Colonic mucosa (tissue), 4 donors: ENCODE measurements around the gene FAM83E. TPM values are rescaled to one million over a fixed set of nuclear protein-coding genes. Genes with fewer than 3 reads are reported as not detected.
A peak's percentile ranks its signal among the peaks of the same experiment; 100 is the strongest.
"Not testable (repeated sequence)": the region's sequence is repeated elsewhere in the genome, so short reads cannot be mapped to it uniquely, and the experiment has no call there.

Source experiments
- DNase-seq: peaks from one replicate; pipeline ENCODE4 v3.0.0-alpha.2; 2020
- H3K27ac ChIP-seq: fragments of 200-600 bp; one replicate; pipeline ENCODE4 v1.8.0; 2021
- H3K27me3 ChIP-seq: fragments of 200-600 bp; one replicate; pipeline ENCODE4 v1.8.0; 2021
- H3K36me3 ChIP-seq: fragments of 200-600 bp; one replicate; pipeline ENCODE4 v1.8.0; 2021
- H3K4me1 ChIP-seq: fragments of 200-600 bp; one replicate; pipeline ENCODE4 v1.8.0; 2021; ENCODE audit warnings: mild to moderate bottlenecking
- H3K4me3 ChIP-seq: fragments of 200-600 bp; one replicate; pipeline ENCODE4 v1.8.0; 2021
- H3K9ac ChIP-seq, 2 donors: one replicate each; pipeline ENCODE4 v1.7.0; 2013; ENCODE audit warnings: control low read depth in 2 of 2, low read depth in 2 of 2, low read length in 2 of 2
- H3K9me3 ChIP-seq: fragments of 200-600 bp; one replicate; pipeline ENCODE4 v1.8.0; 2021
- CTCF ChIP-seq: fragments of 200-600 bp; IDR thresholded peaks from one replicate; pipeline ENCODE4 v1.8.0; 2022; ENCODE audit warnings: antibody characterized with exemption, mild to moderate bottlenecking
- intact Hi-C: fragments of 100-400 bp; cut with DNase I; formaldehyde crosslinking; loops from one replicate; pipeline ENCODE4 v1.14.1; 2022
- total RNA-seq, 2 donors: library from RNA; stranded (reverse); fragmentation: NEBNext Ultra II Directional in 1 of 2; extraction: Animal tissue kit (Norgen Biotek cat#: 25700) in 1 of 2; gene quantifications; one replicate each; pipeline ENCODE4 v1.2.1, GENCODE V29; 2021
- donor health status: healthy.
- donor health status: DM: no; HTN: no; CAD: no.
- donor health status: DM: no; HTN: no; CAD: no.

Gene FAM83E
- total RNA-seq, 2 donors from 2014 or later, result 150 to 198 TPM

- Histone ChIP-seq H3K4me1 (no peaks in the 10 kb centered on the region), H3K36me3 (no peaks in the 10 kb centered on the region), H3K27me3 (no peaks in the 10 kb centered on the region), H3K9ac (no peak overlapping the region), H3K9me3 (no peaks in the 10 kb centered on the region), H3K4me3 (no peak overlapping the region), H3K27ac (no peak overlapping the region)
- TF ChIP-seq CTCF, result no peak
- DNase-seq, result no peak
- intact Hi-C loops, result no loop called here
Observed at GRCh38 chr19:48659768-48660167, 44.9 kb upstream of the FAM83E start.

GRCh38 chr19:48658483-48658882 is 43.6 kb upstream of the FAM83E start:
- no peak for DNase-seq
- Histone ChIP-seq H3K9me3 (no peaks in the 10 kb centered on the region), H3K27ac (peak overlapping the region; percentile 9), H3K27me3 (no peaks in the 10 kb centered on the region), H3K4me1 (no peaks in the 10 kb centered on the region), H3K4me3 (no peak overlapping the region), H3K36me3 (no peaks in the 10 kb centered on the region), H3K9ac (no peak overlapping the region)
- no peak for TF ChIP-seq CTCF
- intact Hi-C loops, result no loop called here

- H3K4me1 ChIP-seq, H3K36me3 ChIP-seq, H3K9ac ChIP-seq, H3K4me3 ChIP-seq, H3K27me3 ChIP-seq, intact Hi-C loops, H3K9me3 ChIP-seq: not testable (repeated sequence)
- peak; percentile 32 for DNase-seq
- H3K27ac ChIP-seq, result peak overlapping the region; percentile 9
Observed at GRCh38 chr19:48657828-48658227, 43.0 kb upstream of the FAM83E start.

DNA sequence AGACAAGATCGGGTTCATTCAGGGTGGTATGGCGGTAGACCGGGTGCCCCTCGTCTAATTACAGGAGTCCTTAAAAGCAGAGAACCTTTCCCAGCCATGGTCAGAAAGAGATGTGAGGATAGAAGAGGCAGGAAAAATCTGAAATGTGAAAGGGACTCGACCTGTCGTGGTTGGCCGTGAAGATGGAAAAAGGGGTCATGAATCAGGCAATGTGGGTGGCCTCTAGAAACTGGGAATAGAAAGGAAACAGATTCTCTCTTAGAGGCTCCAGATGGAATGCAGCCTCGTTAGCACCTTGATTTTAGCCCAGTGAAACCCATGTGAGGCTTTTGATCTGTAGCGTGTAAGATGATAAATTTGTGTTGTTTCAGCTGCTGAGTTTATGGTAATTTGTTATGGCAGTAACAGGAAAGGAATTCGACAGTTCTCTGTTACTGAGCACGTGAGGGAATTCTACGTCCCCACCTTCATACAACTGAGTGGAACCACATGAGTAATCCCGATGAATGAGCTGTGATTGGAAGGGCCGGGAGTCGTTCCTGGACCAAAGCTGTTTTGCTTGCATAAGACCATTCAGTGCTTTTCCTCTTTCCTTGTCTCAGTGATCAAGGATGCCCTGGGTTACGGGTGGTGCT is 42.1 kb upstream of the FAM83E start:
- Histone ChIP-seq H3K4me1 (no peaks in the 10 kb centered on the region), H3K9ac (no peak overlapping the region), H3K27ac (no peak overlapping the region), H3K36me3 (no peaks in the 10 kb centered on the region), H3K9me3 (no peaks in the 10 kb centered on the region), H3K4me3 (no peak overlapping the region), H3K27me3 (no peaks in the 10 kb centered on the region)
- no peak for DNase-seq
- intact Hi-C loops, result no loop called here
- TF ChIP-seq CTCF, result no peak

- intact Hi-C loops, result no loop called here
- H3K36me3 ChIP-seq, result no peaks in the 10 kb centered on the region
- H3K27ac ChIP-seq, result no peak overlapping the region
- DNase-seq, result no peak
- no peak overlapping the region for H3K4me3 ChIP-seq
- no peaks in the 10 kb centered on the region for H3K4me1 ChIP-seq
- no peaks in the 10 kb centered on the region for H3K27me3 ChIP-seq
- H3K9me3 ChIP-seq, result no peaks in the 10 kb centered on the region
- TF ChIP-seq CTCF, result no peak
- no peak overlapping the region for H3K9ac ChIP-seq
Observed at GRCh38 chr19:48654299-48655059, 39.6 kb upstream of the FAM83E start.

DNA sequence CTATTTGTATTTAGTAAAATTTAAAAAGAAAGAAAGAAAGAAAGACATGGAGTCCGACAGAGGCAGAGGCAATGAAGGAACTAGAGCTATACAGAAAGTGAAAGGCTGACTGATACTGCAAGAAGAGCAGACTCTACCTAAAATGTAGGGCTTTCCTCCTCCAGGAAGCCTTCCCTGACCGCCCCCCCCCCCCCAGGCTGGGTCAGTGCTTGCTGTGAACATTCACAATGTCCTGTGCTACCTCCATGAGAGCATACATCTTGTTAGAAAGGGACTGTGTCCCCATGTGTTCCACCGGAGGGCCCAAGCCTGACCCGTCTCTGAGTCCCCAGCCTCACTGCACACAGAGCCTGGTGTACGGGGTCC is 36.8 kb upstream of the FAM83E start:
- no peak for TF ChIP-seq CTCF
- Histone ChIP-seq H3K9ac (no peak overlapping the region), H3K9me3 (no peaks in the 10 kb centered on the region), H3K27ac (no peak overlapping the region), H3K36me3 (no peaks in the 10 kb centered on the region), H3K4me1 (no peaks in the 10 kb centered on the region), H3K4me3 (no peak overlapping the region), H3K27me3 (no peaks in the 10 kb centered on the region)
- intact Hi-C loops, result no loop called here
- DNase-seq, result no peak
